Amniotic stem cell (primary cell): ENCODE measurements around the gene RASSF5.

ENCODE experiments used
- DNase-seq: peaks from one replicate; lab custom pipeline; 2025; lab: John Stamatoyannopoulos, UW

Gene RASSF5

GRCh38 chr1:206551296-206551985 is 44.1 kb downstream of the RASSF5 start:
- DNase-seq = no peak

- no peak for DNase-seq
Measured at GRCh38 chr1:206551986-206552326, 44.6 kb downstream of the RASSF5 start.

GRCh38 chr1:206554211-206554610 is 46.9 kb downstream of the RASSF5 start:
- no peak for DNase-seq

GRCh38 chr1:206554701-206555472 is 47.6 kb downstream of the RASSF5 start:
- DNase-seq = no peak

- no peak for DNase-seq
Measured at GRCh38 chr1:206555473-206555935, 48.2 kb downstream of the RASSF5 start.

GRCh38 chr1:206556047-206556749 is 48.9 kb downstream of the RASSF5 start:
- no peak for DNase-seq

GRCh38 chr1:206556750-206557635 is 49.7 kb downstream of the RASSF5 start:
- DNase-seq = peak; percentile 48

- DNase-seq = no peak
Measured at GRCh38 chr1:206557636-206558473, 50.5 kb downstream of the RASSF5 start.

GRCh38 chr1:206558794-206559671 is 51.7 kb downstream of the RASSF5 start:
- no peak for DNase-seq

GRCh38 chr1:206559672-206559995 is 52.3 kb downstream of the RASSF5 start:
- DNase-seq = no peak

GRCh38 chr1:206560007-206560716 is 52.8 kb downstream of the RASSF5 start:
- no peak for DNase-seq

GRCh38 chr1:206563367-206564207 is 56.3 kb downstream of the RASSF5 start:
- no peak for DNase-seq

GRCh38 chr1:206565995-206566394 is 58.7 kb downstream of the RASSF5 start:
- DNase-seq = no peak

GRCh38 chr1:206566999-206567398 is 59.7 kb downstream of the RASSF5 start:
- DNase-seq = no peak

GRCh38 chr1:206568256-206568655 is 60.9 kb downstream of the RASSF5 start:
- no peak for DNase-seq

- DNase-seq = no peak
Measured at GRCh38 chr1:206568779-206569352, 61.5 kb downstream of the RASSF5 start.

GRCh38 chr1:206569556-206569955 is 62.2 kb downstream of the RASSF5 start:
- DNase-seq = no peak

GRCh38 chr1:206570529-206570928 is 63.2 kb downstream of the RASSF5 start:
- no peak for DNase-seq
